ENCODE results near the gene ZFP1. TPM values are rescaled to one million over a fixed set of nuclear protein-coding genes. Genes with fewer than 3 reads are reported as not detected.

Gene ZFP1
- total RNA-seq, 6 experiments from 2014 or later: 10.1 to 13.0 (median 11.8) TPM

GRCh38 chr16:75192606-75193264 is 44.4 kb downstream of the ZFP1 start:
- Mint-ChIP-seq H3K27ac (no peak overlapping the region), H3K4me3 (no peak overlapping the region), H3K36me3 (ENCODE audit: low read depth) (peaks cover 5% of the 10 kb centered on the region; the same call in 1 of the 2 replicates), H3K4me1 (ENCODE audit: low read depth) (peaks cover 2% of the 10 kb centered on the region), H3K27me3 (ENCODE audit: insufficient read depth) (peaks cover 23% of the 10 kb centered on the region), H3K9me3 (peaks cover 5% of the 10 kb centered on the region; the same call in 1 of the 2 replicates)
- DNase-seq: no peak
- no peak for TF ChIP-seq CTCF (IDR thresholded peaks at IDR 0.05)

GRCh38 chr16:75193265-75193650 is 44.9 kb downstream of the ZFP1 start:
- Mint-ChIP-seq H3K4me3 (no peak overlapping the region), H3K27me3 (ENCODE audit: insufficient read depth) (peaks cover 26% of the 10 kb centered on the region), H3K9me3 (peaks cover 5% of the 10 kb centered on the region; the same call in 1 of the 2 replicates), H3K4me1 (ENCODE audit: low read depth) (peaks cover 7% of the 10 kb centered on the region), H3K36me3 (ENCODE audit: low read depth) (peaks cover 5% of the 10 kb centered on the region; the same call in 1 of the 2 replicates), H3K27ac (no peak overlapping the region)
- DNase-seq: no peak
- no peak for TF ChIP-seq CTCF (IDR thresholded peaks at IDR 0.05)

GRCh38 chr16:75193730-75194444 is 45.6 kb downstream of the ZFP1 start:
- H3K4me3 Mint-ChIP-seq: no peak overlapping the region
- H3K4me1 Mint-ChIP-seq (ENCODE audit: low read depth): peaks cover 12% of the 10 kb centered on the region
- DNase-seq: no peak
- peaks cover 5% of the 10 kb centered on the region; the same call in 1 of the 2 replicates for H3K9me3 Mint-ChIP-seq
- no peak for TF ChIP-seq CTCF (IDR thresholded peaks at IDR 0.05)
- H3K27me3 Mint-ChIP-seq (ENCODE audit: insufficient read depth): peaks cover 24% of the 10 kb centered on the region
- H3K27ac Mint-ChIP-seq: no peak overlapping the region
- H3K36me3 Mint-ChIP-seq (ENCODE audit: low read depth): peaks cover 5% of the 10 kb centered on the region; the same call in 1 of the 2 replicates

GRCh38 chr16:75195811-75196790 is 47.8 kb downstream of the ZFP1 start:
- Mint-ChIP-seq H3K27me3 (ENCODE audit: insufficient read depth) (peaks cover 13% of the 10 kb centered on the region), H3K9me3 (peaks cover 5% of the 10 kb centered on the region; the same call in 1 of the 2 replicates), H3K36me3 (ENCODE audit: low read depth) (peaks cover 5% of the 10 kb centered on the region; the same call in 1 of the 2 replicates), H3K4me3 (no peak overlapping the region), H3K4me1 (ENCODE audit: low read depth) (peaks cover 24% of the 10 kb centered on the region), H3K27ac (no peak overlapping the region)
- TF ChIP-seq CTCF (IDR thresholded peaks at IDR 0.05): no peak
- no peak for DNase-seq

GRCh38 chr16:75196836-75197235 is 48.5 kb downstream of the ZFP1 start:
- Mint-ChIP-seq H3K4me3 (no peak overlapping the region), H3K36me3 (ENCODE audit: low read depth) (peaks cover 5% of the 10 kb centered on the region; the same call in 1 of the 2 replicates), H3K9me3 (peaks cover 5% of the 10 kb centered on the region; the same call in 1 of the 2 replicates), H3K27me3 (ENCODE audit: insufficient read depth) (peaks cover 13% of the 10 kb centered on the region), H3K4me1 (ENCODE audit: low read depth) (peaks cover 24% of the 10 kb centered on the region), H3K27ac (no peak overlapping the region)
- DNase-seq: no peak
- TF ChIP-seq CTCF (IDR thresholded peaks at IDR 0.05): no peak

All from HFFc6 (cell line).